Measurements from ENCODE around the gene RAB3C.

GRCh38 chr5:58677650-58678049, 94.8 kb downstream of the RAB3C start:
- TF ChIP-seq POLR2AphosphoS5 (IDR thresholded peaks at IDR 0.05; ENCODE audit: low read depth, low read length) (no peak), CTCF (IDR thresholded peaks at IDR 0.05) (no peak)

All from Panc1 (cell line).